HEK293 (cell line): ENCODE data around the gene ATAT1.

Experiments
- BCL11B ChIP-seq: fragments of 450-650 bp; formaldehyde crosslinking; IDR thresholded peaks from 2 replicates; pipeline ENCODE4 v1.5.1; 2016; ENCODE audit warnings: low read depth, missing biosample characterization, missing genetic modification characterization
- GFI1B ChIP-seq: fragments of 450-650 bp; formaldehyde crosslinking; IDR thresholded peaks from 2 replicates; pipeline ENCODE4 v1.5.1; 2016; ENCODE audit warnings: missing biosample characterization, missing genetic modification characterization
- KLF7 ChIP-seq: fragments of 450-650 bp; formaldehyde crosslinking; IDR thresholded peaks from 2 replicates; pipeline ENCODE4 v1.5.1; 2016; ENCODE audit warnings: missing biosample characterization, missing genetic modification characterization, borderline replicate concordance
- KLF9 ChIP-seq: fragments of 450-650 bp; formaldehyde crosslinking; IDR thresholded peaks from 2 replicates; pipeline ENCODE4 v1.5.1; 2016; ENCODE audit warnings: missing biosample characterization, missing genetic modification characterization, low read depth
- OVOL3 ChIP-seq: fragments of 450-650 bp; formaldehyde crosslinking; IDR thresholded peaks from 2 replicates; pipeline ENCODE4 v1.5.1; 2016; ENCODE audit warnings: missing biosample characterization, missing genetic modification characterization
- PRDM10 ChIP-seq: fragments of 450-650 bp; formaldehyde crosslinking; IDR thresholded peaks from 2 replicates; pipeline ENCODE4 v1.5.1; 2016; ENCODE audit warnings: missing biosample characterization, missing genetic modification characterization
- RBAK ChIP-seq: fragments of 450-650 bp; formaldehyde crosslinking; IDR thresholded peaks from 2 replicates; pipeline ENCODE4 v1.5.1; 2016; ENCODE audit warnings: missing biosample characterization, missing genetic modification characterization
- SCRT2 ChIP-seq: fragments of 450-650 bp; formaldehyde crosslinking; IDR thresholded peaks from 2 replicates; pipeline ENCODE4 v1.5.1; 2016; ENCODE audit warnings: missing biosample characterization, missing genetic modification characterization
- SP2 ChIP-seq: fragments of 450-650 bp; formaldehyde crosslinking; IDR thresholded peaks from 2 replicates; pipeline ENCODE4 v1.5.1; 2016; ENCODE audit warnings: missing biosample characterization, missing genetic modification characterization
- SP3 ChIP-seq: fragments of 450-650 bp; formaldehyde crosslinking; IDR thresholded peaks from 2 replicates; pipeline ENCODE4 v1.5.1; 2016; ENCODE audit warnings: missing biosample characterization, missing genetic modification characterization
- SP7 ChIP-seq: fragments of 450-650 bp; formaldehyde crosslinking; IDR thresholded peaks from 2 replicates; pipeline ENCODE4 v1.5.1; 2016; ENCODE audit warnings: missing biosample characterization, missing genetic modification characterization
- ZBTB20 ChIP-seq: fragments of 450-650 bp; formaldehyde crosslinking; IDR thresholded peaks from 2 replicates; pipeline ENCODE4 v1.5.1; 2016; ENCODE audit warnings: missing biosample characterization, missing genetic modification characterization
- ZFHX2 ChIP-seq: fragments of 450-650 bp; formaldehyde crosslinking; conservative IDR thresholded peaks from 2 replicates; pipeline ENCODE4 v1.5.1; 2016; ENCODE audit warnings: missing biosample characterization, missing genetic modification characterization
- ZNF132 ChIP-seq: fragments of 450-650 bp; formaldehyde crosslinking; IDR thresholded peaks from 2 replicates; pipeline ENCODE4 v1.5.1; 2017; ENCODE audit warnings: missing biosample characterization, missing genetic modification characterization, borderline replicate concordance
- ZNF133 ChIP-seq: fragments of 450-650 bp; formaldehyde crosslinking; IDR thresholded peaks from 2 replicates; pipeline ENCODE4 v1.5.1; 2016; ENCODE audit warnings: missing biosample characterization, missing genetic modification characterization
- ZNF184 ChIP-seq: fragments of 450-650 bp; IDR thresholded peaks from 2 replicates; pipeline ENCODE4 v1.5.1; 2018; ENCODE audit warnings: missing biosample characterization, mild to moderate bottlenecking, missing genetic modification characterization
- ZNF23 ChIP-seq: fragments of 450-650 bp; formaldehyde crosslinking; IDR thresholded peaks from 2 replicates; pipeline ENCODE4 v1.5.1; 2016; ENCODE audit warnings: missing biosample characterization, missing genetic modification characterization, borderline replicate concordance
- ZNF266 ChIP-seq: fragments of 450-650 bp; formaldehyde crosslinking; IDR thresholded peaks from 2 replicates; pipeline ENCODE4 v1.5.1; 2016; ENCODE audit warnings: missing biosample characterization, missing genetic modification characterization, low read depth
- ZNF292 ChIP-seq: fragments of 450-650 bp; formaldehyde crosslinking; IDR thresholded peaks from 2 replicates; pipeline ENCODE4 v1.5.1; 2016; ENCODE audit warnings: low read depth, missing biosample characterization, missing genetic modification characterization, borderline replicate concordance
- ZNF335 ChIP-seq: fragments of 450-650 bp; formaldehyde crosslinking; conservative IDR thresholded peaks from 2 replicates; pipeline ENCODE4 v1.5.1; 2016; ENCODE audit warnings: missing biosample characterization, missing genetic modification characterization
- ZNF354C ChIP-seq: fragments of 450-650 bp; formaldehyde crosslinking; IDR thresholded peaks from 2 replicates; pipeline ENCODE4 v1.5.1; 2016; ENCODE audit warnings: missing biosample characterization, missing genetic modification characterization, low read depth, borderline replicate concordance
- ZNF366 ChIP-seq: fragments of 450-650 bp; formaldehyde crosslinking; conservative IDR thresholded peaks from 2 replicates; pipeline ENCODE4 v1.5.1; 2016; ENCODE audit warnings: missing biosample characterization, missing genetic modification characterization
- ZNF544 ChIP-seq: fragments of 450-650 bp; formaldehyde crosslinking; IDR thresholded peaks from 2 replicates; pipeline ENCODE4 v1.5.0; 2017; ENCODE audit warnings: missing biosample characterization, missing genetic modification characterization
- ZNF560 ChIP-seq: fragments of 450-650 bp; formaldehyde crosslinking; IDR thresholded peaks from 2 replicates; pipeline ENCODE4 v1.5.1; 2017; ENCODE audit warnings: missing biosample characterization, missing genetic modification characterization, borderline replicate concordance
- ZNF623 ChIP-seq: fragments of 450-650 bp; formaldehyde crosslinking; IDR thresholded peaks from 2 replicates; pipeline ENCODE4 v1.5.1; 2016; ENCODE audit warnings: missing biosample characterization, missing genetic modification characterization
- ZNF626 ChIP-seq: fragments of 450-650 bp; sonication (Bioruptor Pico); formaldehyde crosslinking; IDR thresholded peaks from 2 replicates; pipeline ENCODE4 v1.5.1; 2018; ENCODE audit warnings: missing biosample characterization, missing genetic modification characterization, inconsistent platforms
- ZNF629 ChIP-seq: fragments of 450-650 bp; formaldehyde crosslinking; IDR thresholded peaks from 2 replicates; pipeline ENCODE4 v1.5.1; 2017; ENCODE audit warnings: missing biosample characterization, missing genetic modification characterization
- ZNF639 ChIP-seq: fragments of 450-650 bp; formaldehyde crosslinking; IDR thresholded peaks from 2 replicates; pipeline ENCODE4 v1.5.1; 2016; ENCODE audit warnings: missing biosample characterization, missing genetic modification characterization
- ZNF677 ChIP-seq: fragments of 450-650 bp; IDR thresholded peaks from 2 replicates; pipeline ENCODE4 v1.5.0; 2018; ENCODE audit warnings: missing biosample characterization, mild to moderate bottlenecking, missing genetic modification characterization, moderate library complexity
- ZNF707 ChIP-seq: fragments of 450-650 bp; formaldehyde crosslinking; IDR thresholded peaks from 2 replicates; pipeline ENCODE4 v1.5.1; 2016; ENCODE audit warnings: missing biosample characterization, missing genetic modification characterization
- ZNF777 ChIP-seq: fragments of 450-650 bp; formaldehyde crosslinking; IDR thresholded peaks from 2 replicates; pipeline ENCODE4 v1.5.1; 2017; ENCODE audit warnings: missing biosample characterization, missing genetic modification characterization, borderline replicate concordance
- ZSCAN23 ChIP-seq: fragments of 450-650 bp; formaldehyde crosslinking; IDR thresholded peaks from 2 replicates; pipeline ENCODE4 v1.5.1; 2016; ENCODE audit warnings: missing biosample characterization, missing genetic modification characterization
- TF ChIP-seq, protein P1 (sequence below): fragments of 450-650 bp; formaldehyde crosslinking; IDR thresholded peaks from 2 replicates; pipeline ENCODE4 v1.5.1; 2016; ENCODE audit warnings: missing biosample characterization, missing genetic modification characterization
- TF ChIP-seq, protein P2 (sequence below): fragments of 450-650 bp; formaldehyde crosslinking; IDR thresholded peaks from 2 replicates; pipeline ENCODE4 v1.5.1; 2016; ENCODE audit warnings: missing biosample characterization, missing genetic modification characterization

ATAT1 gene

GRCh38 chr6:30614843-30615218, 11.8 kb upstream of the ATAT1 start (continued):
- TF ChIP-seq PRDM10 (peak; percentile 95), SP7 (peak; percentile 9; the same call in 1 of the 2 replicates), ZNF366 (peak; percentile 84; the same call in 1 of the 2 replicates), KLF9 (tag by site-specific recombination) (no peak), ZNF623 (no peak), RBAK (tag by site-specific recombination) (no peak), ZNF629 (tag by site-specific recombination) (no peak), SP3 (peak; percentile 78), ZNF184 (tag by site-specific recombination) (no peak), ZNF777 (no peak), ZNF639 (no peak), ZNF335 (no peak), ZFHX2 (tag by site-specific recombination) (peak; percentile 26; the same call in 1 of the 2 replicates), ZNF132 (tag by site-specific recombination) (no peak), SP2 (peak; percentile 69), ZNF707 (tag by site-specific recombination) (no peak), ZNF560 (tag by site-specific recombination) (no peak), ZNF133 (no peak), KLF7 (tag by site-specific recombination) (0 out of 2 replicates have a peak, but pooled peaks have one; percentile 12), ZBTB20 (tag by site-specific recombination) (0 out of 2 replicates have a peak, but pooled peaks have one; percentile 15), ZNF677 (tag by site-specific recombination) (no peak), GFI1B (no peak), ZNF354C (tag by site-specific recombination) (no peak), SCRT2 (no peak), ZNF544 (no peak), ZSCAN23 (tag by site-specific recombination) (no peak), BCL11B (no peak), ZNF23 (tag by site-specific recombination) (no peak), ZNF292 (tag by site-specific recombination) (no peak), ZNF626 (tag by site-specific recombination) (no peak), OVOL3 (tag by site-specific recombination) (no peak), ZNF266 (tag by site-specific recombination) (no peak)
- TF ChIP-seq, protein P1, sequence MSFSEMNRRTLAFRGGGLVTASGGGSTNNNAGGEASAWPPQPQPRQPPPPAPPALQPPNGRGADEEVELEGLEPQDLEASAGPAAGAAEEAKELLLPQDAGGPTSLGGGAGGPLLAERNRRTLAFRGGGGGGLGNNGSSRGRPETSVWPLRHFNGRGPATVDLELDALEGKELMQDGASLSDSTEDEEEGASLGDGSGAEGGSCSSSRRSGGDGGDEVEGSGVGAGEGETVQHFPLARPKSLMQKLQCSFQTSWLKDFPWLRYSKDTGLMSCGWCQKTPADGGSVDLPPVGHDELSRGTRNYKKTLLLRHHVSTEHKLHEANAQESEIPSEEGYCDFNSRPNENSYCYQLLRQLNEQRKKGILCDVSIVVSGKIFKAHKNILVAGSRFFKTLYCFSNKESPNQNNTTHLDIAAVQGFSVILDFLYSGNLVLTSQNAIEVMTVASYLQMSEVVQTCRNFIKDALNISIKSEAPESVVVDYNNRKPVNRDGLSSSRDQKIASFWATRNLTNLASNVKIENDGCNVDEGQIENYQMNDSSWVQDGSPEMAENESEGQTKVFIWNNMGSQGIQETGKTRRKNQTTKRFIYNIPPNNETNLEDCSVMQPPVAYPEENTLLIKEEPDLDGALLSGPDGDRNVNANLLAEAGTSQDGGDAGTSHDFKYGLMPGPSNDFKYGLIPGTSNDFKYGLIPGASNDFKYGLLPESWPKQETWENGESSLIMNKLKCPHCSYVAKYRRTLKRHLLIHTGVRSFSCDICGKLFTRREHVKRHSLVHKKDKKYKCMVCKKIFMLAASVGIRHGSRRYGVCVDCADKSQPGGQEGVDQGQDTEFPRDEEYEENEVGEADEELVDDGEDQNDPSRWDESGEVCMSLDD (tag by site-specific recombination) = no peak
- TF ChIP-seq, protein P2, sequence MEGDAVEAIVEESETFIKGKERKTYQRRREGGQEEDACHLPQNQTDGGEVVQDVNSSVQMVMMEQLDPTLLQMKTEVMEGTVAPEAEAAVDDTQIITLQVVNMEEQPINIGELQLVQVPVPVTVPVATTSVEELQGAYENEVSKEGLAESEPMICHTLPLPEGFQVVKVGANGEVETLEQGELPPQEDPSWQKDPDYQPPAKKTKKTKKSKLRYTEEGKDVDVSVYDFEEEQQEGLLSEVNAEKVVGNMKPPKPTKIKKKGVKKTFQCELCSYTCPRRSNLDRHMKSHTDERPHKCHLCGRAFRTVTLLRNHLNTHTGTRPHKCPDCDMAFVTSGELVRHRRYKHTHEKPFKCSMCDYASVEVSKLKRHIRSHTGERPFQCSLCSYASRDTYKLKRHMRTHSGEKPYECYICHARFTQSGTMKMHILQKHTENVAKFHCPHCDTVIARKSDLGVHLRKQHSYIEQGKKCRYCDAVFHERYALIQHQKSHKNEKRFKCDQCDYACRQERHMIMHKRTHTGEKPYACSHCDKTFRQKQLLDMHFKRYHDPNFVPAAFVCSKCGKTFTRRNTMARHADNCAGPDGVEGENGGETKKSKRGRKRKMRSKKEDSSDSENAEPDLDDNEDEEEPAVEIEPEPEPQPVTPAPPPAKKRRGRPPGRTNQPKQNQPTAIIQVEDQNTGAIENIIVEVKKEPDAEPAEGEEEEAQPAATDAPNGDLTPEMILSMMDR (tag by site-specific recombination) = no peak
